PC-3 (cell line): ENCODE results near the gene CLIC5. TPM values are rescaled to one million over a fixed set of nuclear protein-coding genes. Genes with fewer than 3 reads are reported as not detected.

Experiments
- ATAC-seq: fragments of 200-7000 bp; cut with Tn5 transposase; 2 replicates; pipeline ENCODE4 v1.9.1; 2020; ENCODE audit warnings: mild to moderate bottlenecking, moderate library complexity
- BruUV-seq: library from RNA; stranded (reverse); fragments of 400-500 nt; replicated peaks from 2 replicates; lab custom pipeline; 2021; lab: Mats Ljungman, UMichigan
- CTCF ChIA-PET: fragments of 300-600 bp; sonication (Branson Sonifier 250); formaldehyde crosslinking; loops from one replicate; lab custom pipeline; 2022; ENCODE audit warnings: antibody characterized with exemption; lab: Charles Lee
- POLR2A ChIA-PET: fragments of 300-600 bp; sonication (Branson Sonifier 250); formaldehyde crosslinking; loops from one replicate; lab custom pipeline; 2022; ENCODE audit warnings: antibody characterized with exemption; ENCODE audit not compliant: unreplicated experiment; lab: Charles Lee
- DNase-seq: peaks from one replicate; pipeline ENCODE4 v3.0.0-alpha.2; 2015
- H2AFZ ChIP-seq: fragments of 300-600 bp; sonication (generic); 2 replicates; pipeline ENCODE4 v1.6.0; 2016; ENCODE audit warnings: antibody characterized with exemption, low read length
- H3F3A ChIP-seq: fragments of 300-600 bp; sonication (generic); one replicate; pipeline ENCODE4 v1.6.0; 2017; ENCODE audit warnings: antibody characterized with exemption, low read length, control low read depth, mild to moderate bottlenecking; ENCODE audit not compliant: unreplicated experiment
- H3K27ac ChIP-seq: fragments of 300-600 bp; sonication (generic); 2 replicates; pipeline ENCODE4 v1.5.1; 2016; ENCODE audit warnings: mild to moderate bottlenecking, low read length
- H3K27me3 ChIP-seq: fragments of 300-600 bp; sonication (generic); 2 replicates; pipeline ENCODE4 v1.6.1; 2016; ENCODE audit warnings: low read length, mixed read lengths
- H3K36me3 ChIP-seq: fragments of 300-600 bp; sonication (generic); 2 replicates; pipeline ENCODE4 v1.6.1; 2016; ENCODE audit warnings: low read depth, mixed run types, low read length, mixed read lengths
- H3K4me1 ChIP-seq: fragments of 300-600 bp; sonication (generic); 2 replicates; pipeline ENCODE4 v1.5.1; 2016; ENCODE audit warnings: low read length; ENCODE audit not compliant: insufficient read depth
- H3K4me2 ChIP-seq: fragments of 300-600 bp; sonication (generic); 2 replicates; pipeline ENCODE4 v1.6.0; 2016; ENCODE audit warnings: low read length
- H3K4me3 ChIP-seq: fragments of 300-600 bp; sonication (generic); 2 replicates; pipeline ENCODE4 v1.5.1; 2016; ENCODE audit warnings: mild to moderate bottlenecking, low read length, mixed read lengths
- H3K79me2 ChIP-seq: fragments of 300-600 bp; sonication (generic); 2 replicates; pipeline ENCODE4 v1.6.1; 2017; ENCODE audit warnings: low read length, mixed read lengths
- H3K9ac ChIP-seq: fragments of 300-600 bp; sonication (generic); 2 replicates; pipeline ENCODE4 v1.6.0; 2016; ENCODE audit warnings: mild to moderate bottlenecking, low read length
- H3K9me2 ChIP-seq: fragments of 300-600 bp; sonication (generic); replicated peaks from 2 replicates; pipeline ENCODE4 v1.6.1; 2016; ENCODE audit warnings: mixed run types, low read length, mixed read lengths
- H3K9me3 ChIP-seq: fragments of 300-600 bp; sonication (generic); 2 replicates; pipeline ENCODE4 v1.6.1; 2016; ENCODE audit warnings: low read length, mixed read lengths
- H4K20me1 ChIP-seq: fragments of 300-600 bp; sonication (generic); 2 replicates; pipeline ENCODE4 v1.6.1; 2016; ENCODE audit warnings: low read length, mixed read lengths
- CTCF ChIP-seq: fragments of 300-600 bp; sonication (generic); conservative IDR thresholded peaks from 2 replicates; pipeline ENCODE4 v1.5.1; 2017; ENCODE audit warnings: antibody characterized with exemption, low read depth, mild to moderate bottlenecking, low read length
- EZH2 ChIP-seq: fragments of 300-600 bp; sonication (generic); IDR thresholded peaks from one replicate; pipeline ENCODE4 v1.6.1; 2017; ENCODE audit warnings: antibody characterized with exemption, mild to moderate bottlenecking, low read length; ENCODE audit not compliant: unreplicated experiment
- EZH2phosphoT487 ChIP-seq: fragments of 300-600 bp; sonication (generic); IDR thresholded peaks from 2 replicates; pipeline ENCODE4 v1.6.1; 2018; ENCODE audit warnings: mild to moderate bottlenecking, antibody characterized with exemption, low read length, borderline replicate concordance
- intact Hi-C: fragments of 100-400 bp; cut with micrococcal nuclease; formaldehyde crosslinking; loops from 2 replicates; pipeline ENCODE4 v1.9.0; 2023
- total RNA-seq: library from RNA; depleted of rRNA; stranded (reverse); fragments of >200 nt; gene quantifications from 2 replicates; pipeline ENCODE4 v1.2.3, GENCODE V29; 2014

The CLIC5 gene
- total RNA-seq, 1 experiment from 2014 or later, result not detected

- ChIA-PET POLR2A (no interaction called here), CTCF (no interaction called here)
- no peaks in the 10 kb centered on the region for H3K79me2 ChIP-seq
- H3K36me3 ChIP-seq, result no peaks in the 10 kb centered on the region
- BruUV-seq, result no TSS peak
- H2AFZ ChIP-seq, result no peak overlapping the region
- H3K4me2 ChIP-seq, result peak overlapping the region; percentile 7
- no peaks in the 10 kb centered on the region for H3F3A ChIP-seq
- DNase-seq (peak; percentile 47), ATAC-seq (no peak)
- TF ChIP-seq EZH2 (no peak), EZH2phosphoT487 (no peak), CTCF (no peak)
- 0 out of 2 replicates have a peak, but pooled peaks cover 5% of the 10 kb centered on the region for H3K27me3 ChIP-seq
- intact Hi-C loops, result no loop called here
- no peaks in the 10 kb centered on the region for H3K9me2 ChIP-seq
- H4K20me1 ChIP-seq, result no peaks in the 10 kb centered on the region
- no peak overlapping the region for H3K9ac ChIP-seq
- no peak overlapping the region for H3K4me3 ChIP-seq
- H3K9me3 ChIP-seq, result no peaks in the 10 kb centered on the region
- H3K4me1 ChIP-seq, result peaks cover 9% of the 10 kb centered on the region; the same call in 1 of the 2 replicates
- no peak overlapping the region for H3K27ac ChIP-seq
Observed at GRCh38 chr6:45845567-45845966, 170.1 kb downstream of the CLIC5 start.

DNA sequence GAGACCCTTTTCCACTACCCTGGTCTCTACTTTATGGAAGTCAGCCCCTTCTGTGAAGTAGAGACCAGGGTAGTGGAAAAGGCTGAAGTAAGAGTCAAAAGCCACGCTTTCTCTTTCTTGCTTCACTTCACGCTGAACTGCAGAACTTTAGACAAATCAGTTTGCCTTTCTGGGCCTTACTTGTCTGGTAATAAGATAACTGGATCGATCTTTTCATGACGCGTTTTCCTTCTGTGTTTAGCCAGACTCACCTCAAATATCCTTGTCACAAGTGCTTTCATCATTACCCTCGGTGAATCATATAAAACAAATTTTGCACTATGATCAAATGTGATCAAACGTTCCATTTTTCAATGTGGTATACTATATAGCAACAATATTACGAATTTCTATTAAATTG lies 170.7 kb downstream of the CLIC5 start:
- BruUV-seq, result no TSS peak
- CTCF ChIA-PET, result no interaction called here

More for the DNA sequence above, 170.7 kb downstream of the CLIC5 start:
- ATAC-seq, result no peak
- H3K4me2 ChIP-seq, result no peak overlapping the region
- no peak for DNase-seq
- peaks cover 9% of the 10 kb centered on the region; the same call in 1 of the 2 replicates for H3K4me1 ChIP-seq
- H3K36me3 ChIP-seq, result no peaks in the 10 kb centered on the region
- POLR2A ChIA-PET, result no interaction called here
- no peaks in the 10 kb centered on the region for H3F3A ChIP-seq
- H3K9me3 ChIP-seq, result no peaks in the 10 kb centered on the region
- H4K20me1 ChIP-seq, result no peaks in the 10 kb centered on the region
- 0 out of 2 replicates have a peak, but pooled peaks cover 1% of the 10 kb centered on the region for H3K27me3 ChIP-seq
- intact Hi-C loops, result no loop called here
- H3K79me2 ChIP-seq, result no peaks in the 10 kb centered on the region
- no peak overlapping the region for H3K9ac ChIP-seq
- no peak for TF ChIP-seq CTCF
- no peak for TF ChIP-seq EZH2phosphoT487
- TF ChIP-seq EZH2, result no peak
- no peak overlapping the region for H3K4me3 ChIP-seq
- no peaks in the 10 kb centered on the region for H3K9me2 ChIP-seq
- no peak overlapping the region for H2AFZ ChIP-seq
- H3K27ac ChIP-seq, result no peak overlapping the region
